Suppressor macrophage treated with lipopolysaccharide for 4 hours (primary cell): ENCODE results near the gene P4HB.

Source experiments
- DNase-seq: peaks from one replicate; pipeline ENCODE4 v3.0.0-alpha.2; 2020

P4HB gene

GRCh38 chr17:81895400-81895799, 35.1 kb upstream of the P4HB start:
- DNase-seq, result no peak

- no peak for DNase-seq
Observed at GRCh38 chr17:81891303-81891552, 30.9 kb upstream of the P4HB start.

DNA sequence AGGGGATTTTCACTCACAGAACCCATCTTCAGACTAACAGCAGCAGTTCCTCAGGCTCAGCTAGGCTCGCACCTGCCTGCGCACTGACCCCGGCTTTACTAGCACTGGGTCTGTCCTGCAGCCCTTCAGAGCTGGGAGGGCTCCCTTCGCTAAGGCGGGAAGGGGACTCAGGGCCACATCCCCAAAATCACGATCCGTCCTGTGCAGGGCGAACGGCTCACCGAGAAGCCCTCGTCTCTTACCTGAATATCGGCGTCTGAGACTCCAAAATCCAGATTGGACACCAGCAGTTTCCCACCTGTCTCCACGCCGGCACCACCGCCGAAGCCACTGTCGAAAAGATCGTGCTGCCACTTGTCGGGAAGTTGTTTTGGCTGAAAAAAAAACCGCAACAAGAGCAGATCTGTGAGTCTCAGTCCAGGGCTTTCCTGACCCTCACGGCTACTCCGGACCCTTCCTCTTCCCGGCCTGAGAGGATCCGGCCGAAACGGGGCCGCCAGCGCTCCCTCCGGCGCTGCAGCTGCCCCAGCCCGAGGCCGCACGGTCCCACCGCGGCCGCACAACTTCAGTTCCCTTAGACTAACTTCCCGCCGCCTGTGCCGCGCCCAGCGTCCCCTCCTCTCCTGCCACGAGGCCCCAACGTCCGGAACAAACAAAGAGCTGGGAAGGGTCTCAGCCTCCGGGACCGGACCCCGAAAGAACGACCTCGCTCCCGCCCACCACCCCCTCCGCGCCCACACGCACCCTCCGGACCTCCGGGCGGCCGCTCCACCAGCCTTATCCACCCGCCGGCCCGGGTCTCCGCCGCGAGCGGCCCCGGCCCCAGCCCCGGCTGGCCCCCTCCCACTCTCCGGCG, 30.3 kb upstream of the P4HB start:
- DNase-seq, result peak; percentile 54

GRCh38 chr17:81889602-81890001, 29.3 kb upstream of the P4HB start:
- no peak for DNase-seq

- no peak for DNase-seq
Observed at GRCh38 chr17:81888988-81889595, 28.8 kb upstream of the P4HB start.

DNA sequence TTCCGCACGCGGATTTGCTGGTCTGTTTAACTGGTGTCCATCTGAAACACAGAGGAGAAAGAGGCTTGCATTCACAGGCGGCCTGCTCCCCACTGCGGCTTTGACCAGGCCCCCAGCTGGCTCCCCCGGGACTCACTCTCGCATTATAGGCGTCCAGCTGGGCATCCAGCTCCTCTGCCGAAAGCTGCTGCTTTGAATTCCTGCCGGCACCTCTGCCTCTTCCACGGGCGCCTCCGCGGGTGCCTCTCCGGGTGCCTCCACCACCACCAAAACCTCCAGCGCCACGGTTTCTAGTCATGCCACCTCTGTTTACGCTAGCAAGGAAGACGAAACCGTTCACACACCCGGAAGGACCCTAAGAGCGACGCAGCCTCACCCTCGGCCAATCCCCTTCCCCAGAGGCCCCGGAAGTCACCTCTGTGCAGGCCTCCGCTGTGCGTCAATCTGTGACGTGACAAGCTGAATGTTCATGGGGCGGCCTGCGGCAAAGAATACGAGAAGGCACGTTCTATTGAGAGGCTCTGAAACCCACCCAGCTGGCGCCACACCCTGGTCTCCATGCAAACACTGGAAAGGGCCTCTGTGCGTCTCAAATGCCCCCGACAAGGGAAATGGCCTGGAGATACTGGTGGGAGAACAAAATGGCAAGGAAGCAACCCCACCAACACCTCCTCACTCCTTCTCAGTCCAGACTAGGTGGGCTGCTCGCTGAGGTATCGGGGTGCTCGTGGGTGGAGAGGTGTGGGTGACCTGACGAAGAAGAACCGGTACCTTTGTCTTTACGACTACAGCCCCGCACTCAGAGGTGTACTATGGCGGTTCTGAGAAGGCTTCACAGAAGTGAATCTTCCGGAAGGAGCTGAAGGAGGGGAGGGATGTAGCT, 28.0 kb upstream of the P4HB start:
- DNase-seq, result no peak

DNA sequence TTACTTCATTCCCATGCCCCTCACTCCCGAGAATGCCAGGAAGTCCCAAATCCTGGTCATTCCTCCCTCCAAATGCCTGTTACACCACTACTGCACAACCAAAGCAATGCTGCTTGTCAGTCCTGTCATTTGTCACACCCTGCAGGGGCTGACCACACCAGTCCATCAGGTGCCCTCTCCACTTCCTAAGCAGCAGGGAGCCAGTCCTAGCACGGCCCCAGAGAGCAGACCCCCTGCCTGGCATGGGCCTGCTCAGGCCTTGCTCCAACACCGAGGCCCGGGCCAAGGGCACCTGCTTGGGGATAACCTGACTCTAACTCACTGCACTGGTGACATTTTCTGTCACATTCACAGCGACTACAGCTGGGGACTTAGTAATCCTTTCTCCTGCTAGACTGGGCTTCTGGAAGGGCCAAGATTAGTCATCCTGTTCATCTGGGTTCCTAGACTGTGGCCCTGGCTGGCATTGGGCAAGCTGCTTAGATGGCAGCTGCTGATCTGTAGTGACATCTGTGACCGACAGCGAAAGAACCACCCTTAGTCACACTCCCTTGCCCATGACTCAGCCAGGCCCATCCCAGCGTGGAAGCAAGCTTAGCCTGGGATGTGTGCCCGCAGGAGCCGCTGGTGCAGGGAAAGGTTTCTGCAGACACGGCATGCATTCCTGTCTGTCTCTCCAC, 25.7 kb upstream of the P4HB start:
- DNase-seq, result peak; percentile 72

DNA sequence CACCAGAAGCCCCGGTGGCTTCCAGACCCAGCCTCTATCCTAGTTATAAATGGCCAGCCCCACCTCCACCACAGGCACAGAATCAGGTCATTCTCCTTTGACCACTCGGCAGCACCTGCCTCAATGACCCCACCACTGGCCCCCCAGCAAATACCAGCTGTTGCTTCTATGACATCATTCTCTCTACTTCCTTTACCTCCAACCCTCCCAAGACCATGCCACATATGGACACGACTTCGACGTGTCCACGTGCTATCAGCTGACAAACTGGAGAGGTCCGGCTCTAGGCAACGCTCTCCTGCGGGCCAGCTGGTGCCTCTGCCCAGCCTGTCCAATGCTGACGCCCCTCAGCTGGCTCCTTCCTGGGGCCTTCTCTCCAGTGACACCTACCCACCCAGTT, 25.1 kb upstream of the P4HB start:
- no peak for DNase-seq

DNA sequence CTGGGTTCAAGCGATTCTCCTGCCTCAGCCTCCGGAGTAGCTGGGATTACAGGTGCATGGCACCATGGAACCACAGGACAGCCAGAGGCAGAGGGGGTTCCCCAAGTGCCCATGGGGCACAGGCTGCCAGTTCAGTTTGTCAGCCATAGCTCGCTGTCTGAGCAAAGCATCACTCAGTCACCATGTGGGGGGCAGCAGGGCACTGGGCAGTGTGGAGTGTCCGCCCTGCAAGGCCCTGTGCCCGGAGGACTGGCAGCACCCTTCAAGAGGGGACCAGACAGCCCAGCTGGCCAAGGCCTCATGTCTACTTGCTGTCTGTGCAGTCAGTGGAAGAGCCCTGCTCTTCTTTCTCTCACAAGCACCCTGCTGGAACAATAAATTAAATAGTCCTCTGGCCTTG, 24.6 kb upstream of the P4HB start:
- DNase-seq, result no peak

DNA sequence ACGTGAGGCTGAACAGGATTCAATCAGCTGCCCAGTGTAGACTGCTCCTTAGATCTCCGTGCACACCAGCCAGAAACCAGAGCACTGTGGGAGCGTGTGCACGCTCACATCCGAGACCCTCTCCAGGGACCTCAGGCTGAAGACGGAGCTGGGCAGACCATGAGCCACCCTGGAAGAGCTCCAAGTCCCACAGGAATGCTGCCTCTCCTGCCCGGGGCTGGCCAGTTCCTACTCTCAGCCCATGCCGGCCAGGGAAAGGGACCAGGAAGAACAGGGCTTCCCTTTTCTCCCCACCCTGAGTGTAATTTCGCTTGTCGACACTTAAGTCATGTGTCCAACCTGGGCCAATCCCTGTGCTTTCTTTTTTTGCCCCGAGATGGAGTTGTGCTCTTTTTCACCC, 24.2 kb upstream of the P4HB start:
- no peak for DNase-seq

DNA sequence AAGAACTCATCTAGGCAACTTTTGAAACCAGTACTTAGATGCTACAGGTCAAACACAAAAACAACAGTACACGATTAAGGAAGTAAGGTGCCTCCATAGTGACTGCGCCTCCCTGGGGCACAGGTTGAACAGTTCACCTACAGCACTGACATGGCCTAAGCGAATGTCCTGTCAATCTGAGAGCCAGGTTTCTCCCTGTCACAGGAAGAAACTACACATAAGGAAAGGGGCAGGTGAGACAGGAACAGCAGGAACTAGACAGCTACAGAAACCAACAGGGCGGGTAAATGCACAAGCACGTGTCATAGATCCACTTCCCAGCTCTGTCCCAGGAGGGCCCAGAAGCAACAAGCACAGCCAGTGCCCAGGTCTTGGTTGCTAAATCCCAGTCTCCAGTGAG, 18.8 kb upstream of the P4HB start:
- DNase-seq, result no peak

DNA sequence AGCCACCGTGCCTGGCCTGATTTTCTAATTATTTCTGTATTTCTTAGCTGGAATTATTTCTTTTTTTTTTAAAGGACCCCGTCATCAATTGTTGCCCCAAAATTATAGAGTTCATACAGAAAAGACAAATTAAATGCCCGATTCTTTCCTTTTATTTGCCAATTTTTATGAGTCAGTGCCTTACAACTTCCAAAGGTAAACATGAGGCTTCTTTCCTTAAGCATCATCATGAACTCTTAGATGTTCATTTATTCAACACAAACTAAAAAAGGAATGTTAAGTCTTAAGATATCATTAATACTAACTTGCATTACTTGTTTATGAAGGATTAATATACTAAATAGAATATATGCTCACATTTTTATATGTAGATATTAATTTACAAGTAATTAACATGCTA, 18.0 kb upstream of the P4HB start:
- DNase-seq, result no peak

GRCh38 chr17:81877569-81877968, 17.2 kb upstream of the P4HB start:
- DNase-seq, result no peak

GRCh38 chr17:81871387-81872230, 11.3 kb upstream of the P4HB start:
- DNase-seq, result peak; percentile 98

DNA sequence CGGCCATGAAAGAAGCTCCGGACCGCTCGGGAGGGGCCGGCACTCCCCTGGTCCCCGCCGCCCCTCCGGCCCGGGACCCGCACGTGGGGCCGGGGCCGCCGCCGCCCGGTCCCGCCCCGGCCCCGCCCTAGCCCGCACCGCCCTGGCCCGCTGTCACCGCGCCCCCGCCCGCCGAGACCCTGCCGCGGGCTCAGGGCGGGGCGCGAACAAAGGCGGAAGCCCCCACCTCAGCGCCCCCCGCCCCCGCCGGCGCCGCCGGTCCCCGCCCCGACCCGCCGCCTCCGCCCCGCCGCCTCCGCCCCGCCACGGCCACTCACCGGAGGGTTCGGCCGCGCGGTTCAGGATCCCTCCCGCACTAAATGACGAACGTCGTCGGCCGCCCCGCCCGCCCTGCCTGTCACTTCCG, 10.6 kb upstream of the P4HB start, which contains the start of gene ARHGDIA:
TSS of gene ARHGDIA (minus strand) at position 357 of the 406 bp plus-strand sequence. CDS start 1,407 bp downstream, outside the sequence.
- no peak for DNase-seq

DNA sequence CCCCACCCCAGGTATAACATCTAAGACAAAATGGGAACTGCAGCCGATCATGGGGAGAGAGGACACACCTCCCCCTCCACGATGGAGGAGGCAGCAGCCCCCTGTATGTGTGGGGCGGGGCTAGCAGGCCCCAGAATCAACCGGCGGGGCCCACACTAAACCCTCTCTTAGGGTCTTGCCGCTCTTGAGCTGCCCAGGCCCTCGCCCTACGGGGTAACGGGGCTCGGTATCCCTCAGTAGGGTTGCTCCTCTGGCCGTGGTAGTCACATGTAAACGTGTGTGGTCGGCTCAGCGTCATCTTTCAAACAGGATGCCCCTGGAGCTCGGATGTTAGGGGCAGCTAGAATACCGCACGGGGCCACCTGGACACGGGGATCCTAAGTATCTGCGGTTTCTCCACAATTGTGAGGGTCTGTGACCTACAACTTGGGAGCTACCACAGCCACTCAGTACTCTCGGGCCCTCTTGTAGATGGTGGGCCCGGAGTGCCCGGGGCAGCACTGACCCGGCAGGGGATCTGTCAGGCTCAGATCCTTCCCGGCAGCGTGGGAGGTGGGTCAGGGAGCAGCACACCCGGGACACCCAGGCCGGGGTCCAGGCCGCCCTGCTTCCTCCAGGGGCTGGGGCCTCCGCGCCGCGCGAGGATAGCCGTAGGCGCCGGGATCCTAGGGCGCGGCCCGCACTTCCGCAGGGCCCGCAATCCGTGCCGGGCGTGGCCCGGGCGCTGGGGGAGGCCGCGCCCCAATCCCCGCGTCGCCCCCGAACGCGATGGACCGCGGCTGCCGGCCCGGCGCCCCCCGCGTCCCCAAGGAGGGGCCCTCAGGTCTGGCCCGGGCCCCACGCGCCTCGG, 10.0 kb upstream of the P4HB start:
- DNase-seq, result peak; percentile 66

GRCh38 chr17:81869221-81870130, 9.1 kb upstream of the P4HB start:
- DNase-seq, result no peak

DNA sequence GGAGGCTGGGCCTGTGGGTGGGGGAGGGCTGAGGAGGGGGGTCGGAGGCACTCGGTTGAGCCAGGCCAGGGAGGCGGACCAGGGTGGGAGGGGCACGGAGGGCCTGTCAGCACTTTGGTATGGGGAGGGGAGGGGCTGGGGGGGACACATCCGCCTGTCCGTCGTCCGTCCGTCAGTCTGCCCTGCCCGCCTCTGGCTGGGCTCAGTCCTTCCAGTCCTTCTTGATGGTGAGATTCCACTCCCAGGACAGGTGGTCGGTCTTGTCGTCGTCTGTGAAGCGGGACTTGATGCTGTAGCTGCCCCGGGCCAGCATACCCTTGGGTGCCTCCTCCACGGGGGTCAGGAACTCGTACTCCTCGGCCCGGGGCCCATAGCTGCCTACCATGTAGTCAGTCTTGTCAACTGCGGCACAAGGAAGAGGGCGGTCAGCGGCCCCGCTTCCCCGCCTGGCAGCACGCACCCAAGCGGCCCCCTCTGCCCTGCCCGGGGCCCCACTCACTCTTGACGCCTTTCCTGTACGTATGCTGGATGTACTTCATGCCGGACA, 8.4 kb upstream of the P4HB start:
- no peak for DNase-seq

- DNase-seq, result no peak
Observed at GRCh38 chr17:81867991-81868673, 7.8 kb upstream of the P4HB start.
